GM18517 (cell line): ENCODE measurements around the gene ENOX1.
"Not testable (repeated sequence)": the region's sequence is repeated elsewhere in the genome, so short reads cannot be mapped to it uniquely, and the experiment has no call there.

Source experiments
- ATAC-seq: cut with Tn5 transposase; IDR thresholded peaks from one replicate; pipeline ENCODE4 v1.9.1; 2021; ENCODE audit warnings: mild to moderate bottlenecking, moderate library complexity; ENCODE audit not compliant: unreplicated experiment

The ENOX1 gene

DNA sequence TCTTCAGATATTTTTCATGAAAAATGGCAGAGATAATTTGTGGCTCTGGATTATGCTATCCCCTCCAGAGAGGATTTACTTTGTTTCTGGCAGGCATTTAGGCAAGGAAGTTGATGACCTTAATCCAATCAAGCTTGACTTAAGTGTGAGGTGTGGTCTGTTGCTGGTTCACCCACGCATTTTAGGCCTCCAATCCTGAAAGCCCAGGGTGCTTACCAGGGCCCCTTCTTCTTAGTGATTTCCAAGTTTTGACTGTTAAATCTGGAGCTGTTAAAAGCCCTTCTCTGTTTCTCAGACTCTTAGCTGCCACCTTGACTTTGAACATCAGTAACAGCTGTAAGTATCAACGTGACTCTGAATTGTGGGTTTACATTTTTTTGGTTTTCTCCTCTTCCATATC, 601.5 kb downstream of the ENOX1 start:
- ATAC-seq = no peak

DNA sequence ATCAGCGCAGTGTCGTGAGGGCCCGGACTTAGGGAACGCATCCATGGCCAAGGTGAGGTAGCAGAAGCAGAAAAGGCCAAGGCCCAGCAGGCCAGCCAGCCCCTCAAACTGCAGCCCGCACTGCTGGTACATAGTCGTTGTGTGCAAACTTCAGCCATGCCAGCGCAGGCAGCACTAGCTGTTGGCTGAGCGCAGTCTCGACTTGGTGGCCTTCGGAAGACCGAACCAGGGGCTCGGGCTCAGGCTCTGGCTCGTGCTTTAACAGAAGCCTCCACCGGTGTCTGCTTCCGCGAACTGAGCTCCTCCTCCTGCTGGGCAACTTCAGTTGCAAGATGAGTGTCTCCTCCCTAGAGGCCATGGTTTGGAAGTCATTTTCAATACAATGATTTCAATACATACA, 605.9 kb downstream of the ENOX1 start:
- ATAC-seq = no peak

DNA sequence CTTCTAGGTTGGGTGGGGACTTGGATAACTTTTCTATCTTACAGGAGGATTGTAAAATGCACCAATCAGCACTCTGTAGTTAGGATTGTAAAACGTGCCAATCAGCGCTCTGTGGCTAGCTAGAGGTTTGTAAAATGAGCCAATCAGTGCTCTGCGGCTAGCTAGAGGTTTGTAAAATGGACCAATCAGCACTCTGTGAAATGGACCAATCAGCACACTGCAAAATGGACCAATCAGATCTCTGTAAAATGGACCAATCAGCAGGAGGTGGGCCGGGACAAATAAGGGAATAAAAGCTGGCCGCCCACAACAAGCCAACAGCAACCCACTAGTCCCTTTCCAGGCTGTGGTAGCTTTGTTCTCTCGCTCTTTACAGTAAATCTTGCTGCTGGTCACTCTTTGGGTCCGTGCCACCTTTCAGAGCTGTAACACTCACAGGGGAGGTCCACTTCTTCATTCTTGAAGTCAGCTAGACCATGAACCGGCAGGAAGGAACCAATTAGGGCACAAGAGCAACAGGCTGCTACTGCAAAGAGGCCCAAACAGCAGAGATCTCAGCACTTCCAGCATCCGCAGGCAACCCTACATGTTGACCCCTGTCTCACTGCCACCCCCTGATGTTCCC, 606.6 kb downstream of the ENOX1 start:
- ATAC-seq = no peak

DNA sequence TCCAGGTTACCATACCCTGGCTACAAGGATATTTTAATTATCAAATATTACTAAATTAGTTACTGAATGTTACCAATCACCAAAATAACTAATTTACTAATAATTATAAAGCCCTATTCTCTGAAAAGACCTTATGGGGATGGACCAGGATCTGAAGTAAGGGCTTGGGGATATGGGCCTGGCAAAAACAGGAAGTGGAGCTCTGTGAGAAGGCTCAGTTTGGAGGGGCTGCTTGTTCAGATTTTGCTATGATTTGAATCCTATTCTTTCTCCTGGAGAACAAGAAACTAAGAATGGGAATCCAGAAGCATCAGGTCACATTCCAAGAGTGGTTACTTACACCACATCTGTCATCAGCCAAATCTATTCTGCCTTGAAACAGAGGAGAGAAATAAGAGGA, 615.3 kb downstream of the ENOX1 start:
- ATAC-seq = no peak

DNA sequence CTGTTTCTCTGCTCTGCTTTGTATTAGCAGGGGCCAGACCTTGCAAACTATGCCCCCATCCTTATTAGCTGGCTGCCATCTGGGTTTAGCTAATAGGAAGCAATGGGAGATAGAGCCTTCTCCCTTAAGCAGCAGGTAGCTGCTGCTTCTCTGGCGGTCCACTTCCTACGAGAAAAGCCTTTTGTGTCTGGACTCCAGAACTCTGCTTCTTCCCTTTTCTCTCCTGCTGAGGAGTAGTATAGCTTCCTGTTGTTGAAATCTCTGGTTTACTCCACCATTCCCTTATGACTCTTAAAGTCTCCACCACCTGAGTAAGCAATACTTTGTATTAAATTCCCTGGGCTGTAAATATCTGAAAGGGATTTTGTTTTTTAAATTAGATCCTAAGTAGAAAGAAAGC, 616.3 kb downstream of the ENOX1 start:
- ATAC-seq = no peak

DNA sequence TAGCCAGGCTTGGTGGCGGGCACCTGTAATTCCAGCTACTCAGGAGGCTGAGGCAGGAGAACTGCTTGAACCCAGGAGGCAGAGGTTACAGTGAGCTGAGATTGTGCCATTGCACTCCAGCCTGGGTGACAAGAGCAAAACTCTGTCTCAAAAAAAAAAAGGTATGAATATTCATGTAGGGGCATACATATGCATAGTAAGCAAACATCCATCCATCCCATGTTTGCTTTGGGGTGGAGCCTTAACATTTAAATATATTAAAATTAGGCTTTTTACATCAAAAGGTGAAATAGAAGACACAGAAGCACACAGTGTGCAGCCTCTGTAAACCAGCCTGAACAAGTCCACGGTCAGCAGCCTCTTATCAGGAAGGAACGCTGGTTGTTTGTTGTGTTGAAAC, 618.3 kb downstream of the ENOX1 start:
- not testable (repeated sequence) for ATAC-seq

DNA sequence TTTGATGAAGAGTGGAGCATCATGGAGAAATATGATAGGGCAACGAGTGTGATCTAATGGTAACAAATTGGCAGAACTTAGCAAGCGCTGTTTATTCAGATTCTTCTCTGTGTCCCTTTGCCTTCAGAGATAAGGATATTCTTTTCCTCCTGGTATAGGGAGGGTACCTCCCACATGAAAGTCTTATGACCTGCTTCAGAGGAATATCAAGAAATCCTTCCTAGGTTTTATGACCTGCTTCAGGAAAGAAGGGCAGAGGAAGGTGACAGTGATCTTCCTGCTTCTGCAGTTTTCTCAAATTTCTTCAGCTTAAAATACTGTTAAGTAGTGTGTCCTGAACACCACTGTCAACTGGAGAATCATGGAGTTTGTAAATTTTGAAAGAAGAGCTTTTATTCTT, 619.0 kb downstream of the ENOX1 start:
- no peak for ATAC-seq

DNA sequence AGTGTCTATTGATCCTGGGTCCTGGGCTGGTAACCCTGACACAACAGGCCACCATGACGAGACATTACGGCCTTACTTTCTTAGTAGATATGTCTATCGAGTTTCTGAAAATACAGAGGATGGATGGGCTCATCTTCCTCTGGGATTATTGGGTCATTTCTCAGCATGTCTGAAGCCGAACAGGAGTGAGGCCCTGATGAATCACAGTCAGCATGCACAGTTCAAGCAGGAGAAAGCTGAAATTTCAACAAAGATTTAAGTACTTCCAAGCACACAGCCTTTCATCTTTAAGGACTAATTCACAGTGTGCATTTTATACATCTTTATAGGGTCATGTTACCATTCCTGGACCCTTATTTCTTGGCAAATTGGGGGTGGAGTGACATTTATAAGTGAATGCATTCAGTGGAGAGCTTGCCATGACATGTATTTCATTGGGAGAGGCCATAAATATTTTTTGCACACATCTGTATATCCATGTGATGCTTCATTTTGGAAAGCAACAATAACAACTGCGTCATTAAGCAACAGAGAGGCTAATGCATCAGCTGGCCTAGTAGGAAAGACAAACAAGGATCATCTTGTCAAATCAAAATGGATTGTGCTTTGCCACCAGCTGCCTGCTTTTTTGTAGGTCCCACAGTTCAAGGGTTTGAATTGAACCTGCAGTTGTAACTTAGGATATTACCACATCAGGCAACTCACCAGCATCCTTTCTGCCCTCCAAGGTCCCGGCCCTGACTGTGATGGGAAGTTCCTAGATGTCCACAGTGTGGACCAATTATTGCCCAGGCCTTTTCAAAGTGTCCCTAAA, 619.9 kb downstream of the ENOX1 start:
- ATAC-seq = no peak
